Astrocyte (in vitro differentiated cells and primary cell): ENCODE data around the gene C17orf50. TPM values are rescaled to one million over a fixed set of nuclear protein-coding genes. Genes with fewer than 3 reads are reported as not detected.

Source experiments
- DNase-seq: peaks from one replicate; pipeline ENCODE4 v3.0.0-alpha.2; 2010; ENCODE audit warnings: low read depth
- FAIRE-seq: peaks from 2 replicates; lab custom pipeline; 2011; peaks lifted over from hg19 to GRCh38; lab: Jason Lieb, UNC
- H2AFZ ChIP-seq: 2 replicates; pipeline ENCODE4 v1.6.0; 2012; ENCODE audit warnings: low read depth, low read length, inconsistent platforms
- H3K27ac ChIP-seq: 2 replicates; pipeline ENCODE4 v1.5.1; 2011; ENCODE audit warnings: low read depth, low read length, inconsistent platforms
- H3K27me3 ChIP-seq: 2 replicates; pipeline ENCODE4 v1.6.0; 2011; ENCODE audit warnings: low read length, inconsistent platforms; ENCODE audit not compliant: insufficient read depth
- H3K36me3 ChIP-seq: 2 replicates; pipeline ENCODE4 v1.5.1; 2011; ENCODE audit warnings: low read length, inconsistent platforms; ENCODE audit not compliant: insufficient read depth
- H3K4me1 ChIP-seq: 2 replicates; pipeline ENCODE4 v1.5.1; 2011; ENCODE audit warnings: low read length, inconsistent platforms; ENCODE audit not compliant: insufficient read depth
- H3K4me2 ChIP-seq: 2 replicates; pipeline ENCODE4 v1.6.0; 2012; ENCODE audit warnings: low read length, inconsistent platforms
- H3K4me3 ChIP-seq: 2 replicates; pipeline ENCODE4 v1.5.1; 2011; ENCODE audit warnings: low read depth, mild to moderate bottlenecking, low read length, inconsistent platforms; ENCODE audit not compliant: insufficient read depth
- H3K79me2 ChIP-seq: 2 replicates; pipeline ENCODE4 v1.6.0; 2012; ENCODE audit warnings: mild to moderate bottlenecking, low read length, inconsistent platforms; ENCODE audit not compliant: insufficient read depth
- H3K9ac ChIP-seq: 2 replicates; pipeline ENCODE4 v1.6.0; 2012; ENCODE audit warnings: mild to moderate bottlenecking, low read length, inconsistent platforms
- H3K9me3 ChIP-seq: 2 replicates; pipeline ENCODE4 v1.5.1; 2012; ENCODE audit warnings: low read depth, mild to moderate bottlenecking, low read length, inconsistent platforms; ENCODE audit not compliant: insufficient read depth
- H4K20me1 ChIP-seq: 2 replicates; pipeline ENCODE4 v1.6.0; 2012; ENCODE audit warnings: low read length, inconsistent platforms; ENCODE audit not compliant: insufficient read depth
- H3K27ac Mint-ChIP-seq: one replicate; pipeline ENCODE4 v1.8.0; 2021; ENCODE audit warnings: mild to moderate bottlenecking, mixed read lengths; ENCODE audit not compliant: unreplicated experiment
- H3K27me3 Mint-ChIP-seq: one replicate; pipeline ENCODE4 v1.8.0; 2021; ENCODE audit warnings: low read depth, mixed read lengths; ENCODE audit not compliant: unreplicated experiment
- H3K36me3 Mint-ChIP-seq: one replicate; pipeline ENCODE4 v1.8.0; 2021; ENCODE audit warnings: low read depth, mixed read lengths; ENCODE audit not compliant: unreplicated experiment
- H3K4me1 Mint-ChIP-seq: one replicate; pipeline ENCODE4 v1.8.0; 2021; ENCODE audit warnings: low read depth, mixed read lengths; ENCODE audit not compliant: unreplicated experiment
- H3K4me3 Mint-ChIP-seq: one replicate; pipeline ENCODE4 v1.8.0; 2021; ENCODE audit warnings: mild to moderate bottlenecking, moderate library complexity, mixed read lengths; ENCODE audit not compliant: unreplicated experiment
- H3K9me3 Mint-ChIP-seq: one replicate; pipeline ENCODE4 v1.8.0; 2021; ENCODE audit warnings: mild to moderate bottlenecking, mixed read lengths; ENCODE audit not compliant: unreplicated experiment
- EZH2 ChIP-seq: IDR thresholded peaks from 2 replicates; pipeline ENCODE4 v1.6.1; 2012; ENCODE audit warnings: mild to moderate bottlenecking, low read length, inconsistent platforms; ENCODE audit not compliant: insufficient read depth
- total RNA-seq: library from RNA; stranded (reverse); gene quantifications from 2 replicates; pipeline ENCODE4 v1.2.1, GENCODE V29; 2021
- TF ChIP-seq, protein P1 (sequence below): IDR thresholded peaks from 2 replicates; pipeline ENCODE4 v1.5.1; 2011; ENCODE audit warnings: low read depth, mild to moderate bottlenecking, inconsistent platforms, low read length, moderate library complexity; ENCODE audit not compliant: insufficient read depth

C17orf50 gene
- total RNA-seq, 1 donor from 2014 or later = not detected

- H3K27ac Mint-ChIP-seq = peak overlapping the region; percentile 89
- peak overlapping the region; percentile 85 for H3K4me3 Mint-ChIP-seq
- peaks cover 3% of the 10 kb centered on the region for H3K9me3 Mint-ChIP-seq
- Histone ChIP-seq H3K36me3 (no peaks in the 10 kb centered on the region), H2AFZ (no peak overlapping the region), H3K9me3 (no peaks in the 10 kb centered on the region), H3K4me3 (no peak overlapping the region), H3K27me3 (peaks cover 9% of the 10 kb centered on the region), H4K20me1 (no peaks in the 10 kb centered on the region), H3K9ac (no peak overlapping the region), H3K79me2 (no peaks in the 10 kb centered on the region), H3K27ac (no peak overlapping the region), H3K4me2 (no peak overlapping the region), H3K4me1 (peaks cover 8% of the 10 kb centered on the region)
- FAIRE-seq (no peak), DNase-seq (no peak)
- peaks cover 17% of the 10 kb centered on the region for H3K27me3 Mint-ChIP-seq
- no peak for TF ChIP-seq EZH2
- TF ChIP-seq, protein P1, sequence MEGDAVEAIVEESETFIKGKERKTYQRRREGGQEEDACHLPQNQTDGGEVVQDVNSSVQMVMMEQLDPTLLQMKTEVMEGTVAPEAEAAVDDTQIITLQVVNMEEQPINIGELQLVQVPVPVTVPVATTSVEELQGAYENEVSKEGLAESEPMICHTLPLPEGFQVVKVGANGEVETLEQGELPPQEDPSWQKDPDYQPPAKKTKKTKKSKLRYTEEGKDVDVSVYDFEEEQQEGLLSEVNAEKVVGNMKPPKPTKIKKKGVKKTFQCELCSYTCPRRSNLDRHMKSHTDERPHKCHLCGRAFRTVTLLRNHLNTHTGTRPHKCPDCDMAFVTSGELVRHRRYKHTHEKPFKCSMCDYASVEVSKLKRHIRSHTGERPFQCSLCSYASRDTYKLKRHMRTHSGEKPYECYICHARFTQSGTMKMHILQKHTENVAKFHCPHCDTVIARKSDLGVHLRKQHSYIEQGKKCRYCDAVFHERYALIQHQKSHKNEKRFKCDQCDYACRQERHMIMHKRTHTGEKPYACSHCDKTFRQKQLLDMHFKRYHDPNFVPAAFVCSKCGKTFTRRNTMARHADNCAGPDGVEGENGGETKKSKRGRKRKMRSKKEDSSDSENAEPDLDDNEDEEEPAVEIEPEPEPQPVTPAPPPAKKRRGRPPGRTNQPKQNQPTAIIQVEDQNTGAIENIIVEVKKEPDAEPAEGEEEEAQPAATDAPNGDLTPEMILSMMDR = no peak
- no peaks in the 10 kb centered on the region for H3K36me3 Mint-ChIP-seq
- peaks cover 15% of the 10 kb centered on the region for H3K4me1 Mint-ChIP-seq
Measured at GRCh38 chr17:35765086-35765710, 4.5 kb downstream of the C17orf50 start.

DNA sequence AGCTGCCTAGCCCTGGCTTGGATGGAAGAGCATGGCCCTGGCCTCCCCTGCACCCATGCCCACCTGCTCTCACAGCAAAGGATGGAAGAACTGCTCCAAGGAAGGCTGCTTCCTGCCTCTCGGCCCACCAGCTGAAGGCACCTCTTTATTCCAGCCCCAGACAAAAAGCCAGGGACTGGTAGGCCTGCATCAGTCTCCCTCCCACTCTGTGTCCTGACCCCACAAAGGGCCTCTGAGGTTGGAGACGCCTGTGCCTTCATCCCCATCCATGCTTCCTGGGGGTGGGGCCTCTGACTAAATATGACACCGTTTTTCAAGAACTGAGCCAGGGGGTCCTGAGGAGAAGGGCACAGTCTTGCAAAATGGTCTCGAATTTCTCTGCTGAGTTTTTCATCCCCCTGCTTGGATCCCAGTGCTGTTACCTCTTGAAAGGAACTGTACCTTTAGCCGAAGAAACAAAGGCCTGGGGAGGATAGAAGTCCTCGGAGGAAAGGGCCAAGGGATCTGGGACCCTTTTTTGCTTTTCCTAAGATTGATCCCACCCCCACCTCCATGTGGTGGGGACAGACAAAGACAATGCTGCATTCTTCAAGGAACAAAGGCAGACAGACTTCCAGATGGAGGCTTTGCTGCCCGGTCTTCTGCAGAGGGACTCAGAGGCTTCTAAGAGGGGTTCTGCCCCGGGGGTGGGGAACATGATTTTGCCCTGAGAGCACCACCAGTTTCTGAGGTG is 5.2 kb downstream of the C17orf50 start:
- DNase-seq (no peak), FAIRE-seq (no peak)
- Mint-ChIP-seq H3K36me3 (no peaks in the 10 kb centered on the region), H3K4me1 (peaks cover 15% of the 10 kb centered on the region), H3K27me3 (peaks cover 20% of the 10 kb centered on the region), H3K9me3 (peaks cover 3% of the 10 kb centered on the region), H3K27ac (no peak overlapping the region), H3K4me3 (no peak overlapping the region)
- Histone ChIP-seq H4K20me1 (no peaks in the 10 kb centered on the region), H3K79me2 (no peaks in the 10 kb centered on the region), H3K27me3 (peaks cover 5% of the 10 kb centered on the region), H3K4me3 (no peak overlapping the region), H3K9me3 (no peaks in the 10 kb centered on the region), H2AFZ (no peak overlapping the region), H3K4me2 (no peak overlapping the region), H3K27ac (no peak overlapping the region), H3K9ac (no peak overlapping the region), H3K36me3 (no peaks in the 10 kb centered on the region), H3K4me1 (peaks cover 8% of the 10 kb centered on the region)
- no peak for TF ChIP-seq EZH2
- TF ChIP-seq, protein P1 = no peak

DNA sequence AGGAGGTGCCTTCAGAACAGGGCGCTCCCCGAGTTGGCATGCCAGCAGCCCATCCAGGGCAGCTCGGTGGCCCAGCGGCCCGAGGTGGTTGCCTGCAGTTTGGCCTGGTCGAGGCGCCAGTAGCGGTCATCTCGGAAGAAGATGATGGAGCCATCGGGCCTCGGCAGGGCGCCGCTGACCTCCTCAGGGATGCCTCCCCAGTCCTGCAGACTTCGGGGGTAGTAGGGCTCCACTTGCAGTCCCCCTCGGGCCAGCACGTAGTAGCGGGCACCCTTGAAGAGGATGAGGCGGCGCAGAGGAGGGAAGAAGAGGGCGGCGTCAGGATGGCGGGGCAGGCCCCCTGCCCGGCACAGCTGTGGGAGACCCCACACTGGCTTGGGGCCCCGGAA is 5.8 kb downstream of the C17orf50 start:
- Mint-ChIP-seq H3K4me1 (peaks cover 15% of the 10 kb centered on the region), H3K9me3 (peaks cover 2% of the 10 kb centered on the region), H3K4me3 (no peak overlapping the region), H3K36me3 (no peaks in the 10 kb centered on the region), H3K27me3 (peaks cover 20% of the 10 kb centered on the region), H3K27ac (no peak overlapping the region)
- Histone ChIP-seq H3K9ac (no peak overlapping the region), H3K4me2 (no peak overlapping the region), H3K79me2 (no peaks in the 10 kb centered on the region), H3K4me3 (no peak overlapping the region), H3K9me3 (no peaks in the 10 kb centered on the region), H2AFZ (no peak overlapping the region), H3K27ac (no peak overlapping the region), H3K36me3 (no peaks in the 10 kb centered on the region), H4K20me1 (no peaks in the 10 kb centered on the region), H3K4me1 (peaks cover 8% of the 10 kb centered on the region), H3K27me3 (peaks cover 5% of the 10 kb centered on the region)
- TF ChIP-seq EZH2 = no peak
- TF ChIP-seq, protein P1 = no peak
- DNase-seq (no peak), FAIRE-seq (no peak)
